ENCODE measurements around the gene DSP.

The DSP gene

DNA sequence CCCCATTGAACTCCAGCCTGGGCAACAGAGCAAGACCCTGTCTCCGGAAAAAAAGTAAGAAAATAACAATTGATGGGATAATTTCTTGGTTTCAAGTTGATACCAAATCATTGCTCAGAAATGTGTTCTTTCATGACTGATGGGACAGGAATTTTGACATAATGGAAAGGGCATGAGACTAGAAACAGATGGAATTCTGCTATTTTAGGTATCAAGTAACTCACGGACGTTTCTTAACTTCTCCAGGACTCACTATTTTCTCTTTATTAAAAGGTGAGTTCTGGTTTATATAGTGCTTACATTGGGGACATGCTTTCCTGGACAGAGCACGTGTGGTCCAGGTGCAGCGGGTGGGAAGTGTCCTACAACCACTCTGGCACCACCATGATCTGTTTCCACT lies 6.0 kb upstream of the DSP start:
- DNase-seq (ENCODE audit: low read depth) = no peak

GRCh38 chr6:7537565-7538174 lies 3.8 kb upstream of the DSP start:
- DNase-seq (ENCODE audit: low read depth) = no peak

DNA sequence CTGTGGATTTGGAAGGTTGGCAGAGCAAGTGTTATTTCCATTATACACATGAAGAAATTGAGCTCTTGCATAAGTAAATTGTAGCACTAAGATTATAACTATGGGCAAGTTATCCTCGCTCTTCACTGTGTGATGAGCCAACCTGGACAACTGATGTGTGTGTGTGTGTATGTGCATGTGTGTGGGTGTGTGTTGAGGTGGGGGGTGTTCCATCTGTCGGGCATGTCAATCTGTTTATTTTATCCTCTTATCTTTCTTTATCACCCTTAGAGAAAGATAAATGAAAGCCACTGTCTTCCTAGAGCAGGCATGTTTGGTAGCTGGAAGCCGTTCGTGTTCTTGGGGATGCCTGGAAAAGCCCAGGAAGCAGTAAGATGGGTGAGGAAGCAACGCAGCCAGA lies 3.0 kb upstream of the DSP start:
- DNase-seq (ENCODE audit: low read depth) = no peak

DNA sequence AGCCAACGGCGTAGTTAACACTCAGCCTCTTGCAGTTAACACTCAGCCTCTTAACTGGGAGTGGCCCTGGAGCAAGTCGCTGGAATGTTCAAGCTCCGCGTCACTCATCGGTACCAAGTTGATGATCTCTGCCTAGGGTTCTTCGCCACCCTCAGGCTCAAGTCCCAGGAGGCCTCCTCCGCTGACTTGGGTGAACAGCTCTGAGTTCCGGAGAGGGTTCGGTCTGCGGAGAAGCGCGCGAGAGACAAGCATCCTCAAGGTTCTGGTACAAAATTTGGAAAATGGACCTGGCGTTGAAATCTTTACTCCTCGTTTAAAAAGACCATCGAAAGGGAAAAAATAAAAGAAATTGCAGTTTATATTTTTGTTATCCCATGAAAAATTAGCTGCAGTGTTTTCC lies 876 bp upstream of the DSP start:
- DNase-seq (ENCODE audit: low read depth) = no peak

- DNase-seq (ENCODE audit: low read depth) = no peak
Observed at GRCh38 chr6:7542065-7542873, 798 bp downstream of the DSP start.

DNA sequence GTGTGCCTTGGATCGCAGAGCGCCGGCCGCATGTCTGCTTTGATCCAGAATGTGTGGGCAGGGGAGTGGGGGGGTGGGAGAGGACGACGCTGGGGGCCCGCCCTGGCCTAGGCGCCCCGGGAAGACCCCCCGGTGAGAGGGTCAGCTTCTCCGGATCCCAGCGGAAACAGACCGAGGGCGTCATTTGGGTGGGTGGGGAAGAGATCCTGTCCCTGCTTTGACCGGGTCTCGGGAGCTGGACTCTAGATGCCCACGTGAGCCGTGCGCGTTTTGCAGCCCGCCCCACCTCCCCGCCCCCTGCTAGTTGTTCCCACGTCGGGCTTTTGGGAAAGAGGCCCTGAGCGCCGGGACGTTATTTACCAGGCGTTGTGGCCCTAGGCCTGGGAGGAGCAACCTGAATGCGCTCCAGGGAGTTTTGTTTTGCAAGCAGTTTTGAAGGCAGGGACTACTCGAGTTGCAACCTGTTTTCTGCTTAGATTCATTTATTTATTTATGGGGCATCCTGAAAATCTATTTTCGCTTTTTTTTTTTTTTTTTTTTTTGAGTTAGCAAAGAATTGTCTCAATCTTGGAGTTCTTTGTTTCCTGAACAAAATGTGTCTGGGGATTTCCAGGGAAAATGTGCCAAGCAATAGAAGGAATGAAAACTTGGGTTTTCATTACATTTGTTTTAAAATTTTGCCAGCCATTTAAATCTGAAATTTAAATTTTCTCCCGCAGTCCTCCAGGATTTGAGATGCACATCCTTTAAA lies 1.6 kb downstream of the DSP start:
- no peak for DNase-seq (ENCODE audit: low read depth)

GRCh38 chr6:7543789-7544424 lies 2.4 kb downstream of the DSP start:
- no peak for DNase-seq (ENCODE audit: low read depth)

DNA sequence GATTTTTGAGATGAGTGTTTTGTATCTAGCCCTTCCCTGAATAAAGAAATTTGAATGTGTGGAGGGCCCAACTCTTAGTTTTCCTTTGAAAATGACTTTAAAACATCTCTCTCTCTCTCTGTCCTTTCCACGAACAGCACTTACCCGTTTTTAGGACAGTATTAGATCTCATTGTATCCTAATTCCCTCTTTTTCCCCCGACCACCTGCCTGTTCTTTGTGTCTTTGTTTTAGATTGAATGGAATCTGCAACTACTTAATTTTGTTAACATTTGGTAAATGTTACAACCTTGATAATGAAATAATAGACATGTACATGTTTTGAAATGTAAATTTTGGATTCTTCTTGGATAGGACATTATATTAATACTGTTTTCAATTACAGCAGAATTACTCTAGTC lies 3.1 kb downstream of the DSP start:
- no peak for DNase-seq (ENCODE audit: low read depth)

- no peak for DNase-seq (ENCODE audit: low read depth)
Observed at GRCh38 chr6:7545316-7546019, 4.0 kb downstream of the DSP start.

GRCh38 chr6:7546020-7546369 lies 4.5 kb downstream of the DSP start:
- DNase-seq (ENCODE audit: low read depth) = no peak

DNA sequence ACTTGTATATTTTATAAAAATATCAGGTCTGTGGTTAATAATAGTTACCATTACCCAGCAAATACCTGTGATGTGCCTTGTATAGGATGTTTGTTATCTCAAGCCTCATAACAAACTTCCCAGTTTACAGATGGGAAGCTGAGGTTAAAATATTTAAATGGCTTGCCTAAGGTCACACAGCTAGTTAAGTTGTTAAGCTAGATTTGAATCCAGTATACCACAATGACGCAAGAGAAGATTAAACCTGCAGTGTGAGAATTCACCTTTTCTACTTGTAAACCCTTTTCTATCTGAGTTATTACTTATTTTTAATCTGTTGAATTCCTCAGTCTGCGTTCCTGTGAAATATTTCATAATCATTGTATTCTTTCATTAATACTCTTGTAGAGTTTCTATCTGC lies 4.9 kb downstream of the DSP start:
- DNase-seq (ENCODE audit: low read depth) = no peak

DNA sequence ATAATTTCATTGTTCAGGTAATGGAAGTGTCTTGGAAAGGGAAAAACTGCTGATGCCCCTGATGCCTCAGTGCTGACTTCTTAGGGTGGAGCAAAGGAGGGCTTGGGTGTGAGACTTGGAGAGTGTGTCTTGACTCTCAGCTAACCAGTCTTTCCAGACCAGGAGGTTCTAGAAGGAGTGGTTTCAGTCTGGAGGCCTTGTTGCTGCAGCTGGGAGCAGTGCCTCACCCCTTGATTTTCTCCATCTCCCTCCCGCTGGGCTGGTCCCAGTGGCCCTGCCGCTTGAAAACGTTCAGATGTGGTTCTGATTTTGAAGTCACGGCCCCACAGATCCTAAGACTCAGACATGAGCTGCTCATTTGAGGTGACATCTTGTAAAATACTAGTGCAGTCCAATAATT lies 5.4 kb downstream of the DSP start:
- no peak for DNase-seq (ENCODE audit: low read depth)

DNA sequence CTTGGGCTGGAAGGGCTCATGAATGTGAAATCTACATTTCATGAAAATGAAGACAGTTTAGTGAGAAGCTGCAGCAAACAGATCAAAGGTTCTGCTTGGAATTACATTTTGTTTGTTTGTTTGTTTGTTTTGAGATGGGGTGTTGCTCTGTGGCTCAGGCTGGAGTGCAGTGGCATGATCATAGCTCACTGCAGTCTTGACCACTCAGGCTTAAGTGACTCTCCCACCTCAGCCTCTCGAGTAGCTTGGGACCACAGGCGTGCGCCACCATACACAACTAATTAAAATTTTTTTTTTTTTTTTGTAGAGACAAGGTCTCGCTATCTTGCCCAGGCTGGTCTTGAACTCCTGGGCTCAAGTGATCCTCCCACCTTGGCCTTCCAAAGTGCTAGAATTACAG lies 5.8 kb downstream of the DSP start:
- DNase-seq (ENCODE audit: low read depth) = no peak

DNA sequence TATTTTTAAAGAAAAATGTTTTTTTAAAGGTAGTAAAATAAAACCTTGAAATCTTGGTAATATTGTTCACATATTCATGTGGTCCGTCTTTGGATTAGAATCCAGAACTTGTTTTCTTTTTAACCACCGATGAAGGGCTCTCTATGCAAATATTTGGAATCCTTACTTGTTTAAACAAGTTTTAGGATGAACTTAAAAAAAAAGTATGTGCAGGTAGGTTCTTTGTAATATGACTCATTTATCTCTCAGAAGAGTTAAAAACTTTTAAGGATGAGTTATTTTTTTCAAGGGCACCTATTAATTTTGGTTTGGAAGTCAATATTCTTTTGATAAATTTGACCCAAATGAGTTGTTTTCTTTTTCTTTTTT lies 8.9 kb downstream of the DSP start:
- no peak for DNase-seq (ENCODE audit: low read depth)

GRCh38 chr6:7554533-7555275 lies 13.2 kb downstream of the DSP start:
- DNase-seq (ENCODE audit: low read depth) = no peak

GRCh38 chr6:7555671-7556070 lies 14.2 kb downstream of the DSP start:
- no peak for DNase-seq (ENCODE audit: low read depth)

DNA sequence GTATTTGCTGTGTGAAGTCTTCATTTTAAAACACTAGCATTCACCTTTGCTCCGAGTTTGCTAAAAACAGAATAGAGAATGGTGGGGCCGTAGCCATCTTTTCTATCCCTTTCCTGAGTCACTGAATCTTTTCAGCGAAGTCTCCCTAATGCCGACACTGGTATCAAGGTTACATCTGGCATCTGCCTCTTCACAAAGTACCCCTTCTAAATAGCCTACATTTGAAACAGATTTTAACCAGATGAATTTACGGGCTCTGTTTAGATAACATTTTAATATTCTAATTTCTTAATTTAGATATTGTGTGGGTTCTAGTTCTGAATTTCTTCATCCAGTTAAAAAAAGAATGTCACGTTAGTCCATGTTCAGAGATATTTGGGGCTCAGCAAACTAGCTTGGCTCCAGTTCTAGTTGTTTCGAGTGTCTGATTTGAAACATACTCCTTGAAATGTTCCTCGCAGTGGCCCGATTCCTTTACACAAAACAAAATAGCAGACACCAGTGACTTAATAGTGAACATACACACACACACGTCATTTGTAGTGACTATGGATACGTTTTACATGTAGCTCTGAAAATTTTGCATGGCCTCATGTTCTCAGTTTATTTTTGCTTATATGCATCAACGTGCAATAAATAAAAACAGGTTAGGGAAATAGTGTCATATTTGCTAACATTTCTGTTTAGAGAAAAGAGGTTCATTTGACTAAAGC lies 15.1 kb downstream of the DSP start:
- DNase-seq (ENCODE audit: low read depth) = no peak

DNA sequence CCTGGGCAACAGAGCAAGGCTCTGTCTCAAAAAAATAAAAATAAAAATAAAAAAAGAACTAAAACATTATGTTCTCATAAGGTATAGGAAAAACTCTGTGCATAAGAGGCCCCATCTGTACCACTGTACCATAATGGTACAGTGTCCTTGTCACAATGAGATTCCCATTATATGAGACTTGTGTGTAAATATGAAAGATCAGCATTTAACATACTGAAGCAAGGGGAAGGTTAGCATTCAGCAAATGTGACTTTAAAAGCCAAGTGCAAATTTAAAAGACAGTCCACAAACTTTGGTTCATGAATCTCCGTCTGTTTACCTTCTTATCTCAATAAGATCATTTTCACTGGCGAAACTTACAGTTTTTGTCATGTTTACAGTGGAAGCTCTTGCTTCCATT lies 16.2 kb downstream of the DSP start:
- no peak for DNase-seq (ENCODE audit: low read depth)

DNA sequence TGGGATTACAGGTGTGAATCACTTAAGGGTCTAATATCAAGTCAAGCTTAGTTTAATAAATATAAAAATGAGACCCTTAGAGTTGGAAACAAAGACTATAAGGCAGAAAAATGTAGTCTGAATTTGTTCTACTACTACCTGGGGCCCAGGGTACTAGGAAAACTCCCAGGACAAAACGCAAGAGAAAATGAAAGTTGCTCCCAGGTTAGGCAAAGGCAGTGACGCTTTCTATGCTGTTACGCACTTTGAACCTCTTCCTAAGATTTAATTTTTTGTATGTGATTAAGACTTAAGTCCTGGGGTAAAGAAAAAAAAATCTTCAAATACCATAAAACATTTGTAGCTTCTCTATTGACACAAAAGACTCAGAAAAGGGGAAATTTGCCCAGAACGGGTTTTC lies 17.3 kb downstream of the DSP start:
- DNase-seq (ENCODE audit: low read depth) = no peak

GRCh38 chr6:7559196-7559595 lies 17.7 kb downstream of the DSP start:
- no peak for DNase-seq (ENCODE audit: low read depth)

Measured in activated gamma-delta T cell treated with anti-CD3 and anti-CD28 coated beads, Interleukin-2, amount 50 U/mL, for 16 hours (primary cell).